Kidney epithelial cell (primary cell): ENCODE measurements around the gene DNM1. TPM values are rescaled to one million over a fixed set of nuclear protein-coding genes. Genes with fewer than 3 reads are reported as not detected.
A peak's percentile ranks its signal among the peaks of the same experiment; 100 is the strongest.

Experiments used
- DNase-seq: peaks from one replicate; pipeline ENCODE4 v3.0.0-alpha.2; 2010; ENCODE audit warnings: low read depth
- H3K27me3 ChIP-seq: 2 replicates; pipeline ENCODE4 v1.6.0; 2011; ENCODE audit warnings: low read length; ENCODE audit not compliant: control insufficient read depth, insufficient read depth
- H3K36me3 ChIP-seq: 2 replicates; pipeline ENCODE4 v1.5.1; 2011; ENCODE audit warnings: low read length; ENCODE audit not compliant: control insufficient read depth, insufficient read depth
- H3K4me3 ChIP-seq: 2 replicates; pipeline ENCODE4 v1.5.1; 2011; ENCODE audit warnings: low read depth, mild to moderate bottlenecking, control low read depth, low read length
- CTCF ChIP-seq: IDR thresholded peaks from 2 replicates; pipeline ENCODE4 v1.5.1; 2011; ENCODE audit warnings: mild to moderate bottlenecking, moderate library complexity, low read length, control low read depth, inconsistent platforms; ENCODE audit not compliant: insufficient read depth, poor library complexity, severe bottlenecking
- total RNA-seq: library from RNA; depleted of rRNA; stranded (reverse); fragments of >200 nt; gene quantifications from 2 replicates; pipeline ENCODE4 v1.2.3, GENCODE V29; 2015

The DNM1 gene
- total RNA-seq, 1 donor from 2014 or later: 16.2 TPM

GRCh38 chr9:128253991-128254346, 50.8 kb downstream of the DNM1 start:
- Histone ChIP-seq H3K27me3 (no peaks in the 10 kb centered on the region), H3K4me3 (no peak overlapping the region), H3K36me3 (peaks cover 7% of the 10 kb centered on the region)
- no peak for DNase-seq
- TF ChIP-seq CTCF: no peak

GRCh38 chr9:128254362-128254761, 51.2 kb downstream of the DNM1 start:
- Histone ChIP-seq H3K27me3 (no peaks in the 10 kb centered on the region), H3K4me3 (no peak overlapping the region), H3K36me3 (peaks cover 7% of the 10 kb centered on the region)
- no peak for TF ChIP-seq CTCF
- DNase-seq: no peak

- peaks cover 9% of the 10 kb centered on the region for H3K36me3 ChIP-seq
- H3K4me3 ChIP-seq: no peak overlapping the region
- DNase-seq: no peak
- H3K27me3 ChIP-seq: no peaks in the 10 kb centered on the region
- TF ChIP-seq CTCF: peak; percentile 97
Observed at GRCh38 chr9:128254855-128255759, 51.9 kb downstream of the DNM1 start.

GRCh38 chr9:128257086-128257825, 54.1 kb downstream of the DNM1 start:
- no peak overlapping the region for H3K4me3 ChIP-seq

GRCh38 chr9:128257907-128258306, 54.7 kb downstream of the DNM1 start:
- no peak for TF ChIP-seq CTCF
- DNase-seq: no peak
- peaks cover 7% of the 10 kb centered on the region for H3K36me3 ChIP-seq
- H3K27me3 ChIP-seq: no peaks in the 10 kb centered on the region
- H3K4me3 ChIP-seq: no peak overlapping the region

More at GRCh38 chr9:128257086-128257825, 54.1 kb downstream of the DNM1 start:
- H3K27me3 ChIP-seq: no peaks in the 10 kb centered on the region
- no peak for TF ChIP-seq CTCF
- no peak for DNase-seq
- peaks cover 7% of the 10 kb centered on the region for H3K36me3 ChIP-seq
